H9 (cell line): ENCODE measurements around the gene METTL16. TPM values are rescaled to one million over a fixed set of nuclear protein-coding genes. Genes with fewer than 3 reads are reported as not detected.
A peak's percentile ranks its signal among the peaks of the same experiment; 100 is the strongest.

Experiments
- DNase-seq: peaks from one replicate; pipeline ENCODE4 v3.0.0-alpha.2; 2017
- H2AFZ ChIP-seq: one replicate; pipeline ENCODE4 v1.6.1; 2013; ENCODE audit warnings: mild to moderate bottlenecking, low read length, control low read depth, moderate library complexity
- H2AK5ac ChIP-seq: 2 replicates; pipeline ENCODE4 v1.6.1; 2013; ENCODE audit warnings: low read length, control low read depth, mixed read lengths; ENCODE audit not compliant: insufficient read length
- H2BK120ac ChIP-seq: one replicate; pipeline ENCODE4 v1.6.1; 2013; ENCODE audit warnings: low read depth, mild to moderate bottlenecking, low read length, control low read depth, inconsistent platforms; ENCODE audit not compliant: poor library complexity, severe bottlenecking
- H2BK12ac ChIP-seq: 2 replicates; pipeline ENCODE4 v1.6.1; 2013; ENCODE audit warnings: low read length, control low read depth, mixed read lengths, low read depth; ENCODE audit not compliant: insufficient read length
- H2BK15ac ChIP-seq: 2 replicates; pipeline ENCODE4 v1.6.1; 2013; ENCODE audit warnings: low read depth, low read length, control low read depth
- H2BK20ac ChIP-seq: one replicate; pipeline ENCODE4 v1.6.1; 2013; ENCODE audit warnings: low read depth, mild to moderate bottlenecking, low read length, control low read depth, inconsistent platforms; ENCODE audit not compliant: poor library complexity, severe bottlenecking
- H2BK5ac ChIP-seq: 2 replicates; pipeline ENCODE4 v1.6.1; 2013; ENCODE audit warnings: low read length, control low read depth, mixed read lengths; ENCODE audit not compliant: insufficient read length
- H3K14ac ChIP-seq: 2 replicates; pipeline ENCODE4 v1.6.1; 2013; ENCODE audit warnings: low read length, control low read depth; ENCODE audit not compliant: insufficient read depth
- H3K18ac ChIP-seq: 2 replicates; pipeline ENCODE4 v1.6.1; 2013; ENCODE audit warnings: low read depth, mild to moderate bottlenecking, mixed read lengths, low read length, control low read depth; ENCODE audit not compliant: insufficient read length
- H3K23ac ChIP-seq: 2 replicates; pipeline ENCODE4 v1.6.1; 2013; ENCODE audit warnings: low read length, control low read depth, mixed read lengths, low read depth; ENCODE audit not compliant: insufficient read length
- H3K23me2 ChIP-seq: 2 replicates; pipeline ENCODE4 v1.6.1; 2013; ENCODE audit warnings: low read depth, mild to moderate bottlenecking, mixed read lengths, low read length, control low read depth; ENCODE audit not compliant: insufficient read length, poor library complexity, severe bottlenecking
- H3K27ac ChIP-seq: 2 replicates; pipeline ENCODE4 v1.5.1; 2013; ENCODE audit warnings: low read length, control low read depth, mixed read lengths, low read depth; ENCODE audit not compliant: insufficient read length
- H3K27me3 ChIP-seq: 2 replicates; pipeline ENCODE4 v1.6.1; 2013; ENCODE audit warnings: low read length, control low read depth, inconsistent platforms; ENCODE audit not compliant: insufficient read depth
- H3K4ac ChIP-seq: 2 replicates; pipeline ENCODE4 v1.6.1; 2013; ENCODE audit warnings: low read depth, mild to moderate bottlenecking, control low read depth, inconsistent platforms, low read length, moderate library complexity
- H3K4me1 ChIP-seq: 2 replicates; pipeline ENCODE4 v1.6.1; 2013; ENCODE audit warnings: low read length, control low read depth, inconsistent platforms; ENCODE audit not compliant: insufficient read depth
- H3K4me2 ChIP-seq: 2 replicates; pipeline ENCODE4 v1.6.1; 2013; ENCODE audit warnings: low read length, control low read depth, mixed read lengths; ENCODE audit not compliant: insufficient read length, insufficient read depth
- H3K56ac ChIP-seq: 2 replicates; pipeline ENCODE4 v1.6.1; 2013; ENCODE audit warnings: low read depth, mild to moderate bottlenecking, mixed read lengths, low read length, control low read depth; ENCODE audit not compliant: insufficient read length
- H3K79me1 ChIP-seq: 2 replicates; pipeline ENCODE4 v1.6.1; 2013; ENCODE audit warnings: low read depth, mild to moderate bottlenecking, moderate library complexity, low read length, control low read depth, inconsistent platforms; ENCODE audit not compliant: insufficient read depth, poor library complexity, severe bottlenecking
- H3K79me2 ChIP-seq: 2 replicates; pipeline ENCODE4 v1.6.1; 2013; ENCODE audit warnings: low read length, control low read depth, inconsistent platforms; ENCODE audit not compliant: insufficient read depth
- H3K9ac ChIP-seq: 2 replicates; pipeline ENCODE4 v1.6.1; 2013; ENCODE audit warnings: low read length, control low read depth, mixed read lengths; ENCODE audit not compliant: insufficient read length; ENCODE audit errors: extremely low read depth
- H3K9me3 ChIP-seq: one replicate; pipeline ENCODE4 v1.6.1; 2013; ENCODE audit warnings: low read depth, low read length, inconsistent platforms; ENCODE audit not compliant: control insufficient read depth
- H3T11ph ChIP-seq: one replicate; pipeline ENCODE4 v1.6.1; 2013; ENCODE audit warnings: mild to moderate bottlenecking, low read length, control low read depth, inconsistent platforms
- H4K20me1 ChIP-seq: one replicate; pipeline ENCODE4 v1.6.1; 2013; ENCODE audit not compliant: control insufficient read depth, insufficient read length, insufficient read depth
- H4K5ac ChIP-seq: 2 replicates; pipeline ENCODE4 v1.6.1; 2013; ENCODE audit warnings: low read depth, mild to moderate bottlenecking, mixed read lengths, low read length, control low read depth; ENCODE audit not compliant: insufficient read length
- H4K8ac ChIP-seq: replicated peaks from 2 replicates; pipeline ENCODE4 v1.6.1; 2013; ENCODE audit warnings: low read length, control low read depth, mixed read lengths, low read depth; ENCODE audit not compliant: insufficient read length
- H4K91ac ChIP-seq: 2 replicates; pipeline ENCODE4 v1.6.1; 2013; ENCODE audit warnings: low read depth, mild to moderate bottlenecking, moderate library complexity, mixed read lengths, low read length, control low read depth; ENCODE audit not compliant: insufficient read length
- H3K27ac Mint-ChIP-seq, 3 experiments: 2 replicates in 2 of 3; 3 replicates in 1 of 3; pipeline ENCODE4 v1.8.0; 2020 to 2021; ENCODE audit warnings: mixed read lengths in 3 of 3, mild to moderate bottlenecking in 1 of 3, moderate library complexity in 1 of 3
- H3K27me3 Mint-ChIP-seq: 2 replicates; pipeline ENCODE4 v1.8.0; 2021; ENCODE audit warnings: low read depth, mild to moderate bottlenecking, moderate library complexity, mixed read lengths
- H3K36me3 Mint-ChIP-seq, 3 experiments: 2 replicates in 2 of 3; 3 replicates in 1 of 3; pipeline ENCODE4 v1.8.0; 2020 to 2021; ENCODE audit warnings: low read depth in 3 of 3, mixed read lengths in 3 of 3; ENCODE audit not compliant: insufficient read depth in 1 of 3
- H3K4me1 Mint-ChIP-seq, 2 experiments: 2 replicates each; pipeline ENCODE4 v1.8.0; 2020; ENCODE audit warnings: mixed read lengths in 2 of 2
- H3K4me3 Mint-ChIP-seq, 2 experiments: 2 replicates in 1 of 2; 3 replicates in 1 of 2; pipeline ENCODE4 v1.8.0; 2020 to 2021; ENCODE audit warnings: mild to moderate bottlenecking in 2 of 2, mixed read lengths in 2 of 2, moderate library complexity in 1 of 2
- H3K9me3 Mint-ChIP-seq, 2 experiments: 2 replicates in 1 of 2; 3 replicates in 1 of 2; pipeline ENCODE4 v1.8.0; 2020; ENCODE audit warnings: mild to moderate bottlenecking in 2 of 2, mixed read lengths in 2 of 2, moderate library complexity in 1 of 2
- CTCF ChIP-seq: fragments of 200-600 bp; sonication (generic); conservative IDR thresholded peaks from 3 replicates; pipeline ENCODE4 v1.8.0; 2021; ENCODE audit warnings: antibody characterized with exemption, mild to moderate bottlenecking
- WGBS: extraction: QIAGEN DNeasy Blood & Tissue Kit; methylation state at CpG from one replicate; pipeline ENCODE4 v1.1.7; 2013; ENCODE audit warnings: missing lambda C conversion rate, low lambda C conversion rate, mixed read lengths; ENCODE audit not compliant: insufficient read length; ENCODE audit errors: extremely low coverage; 5-methylcytosine and 5-hydroxymethylcytosine counted together
- total RNA-seq: library from RNA; stranded (reverse); gene quantifications from 2 replicates; pipeline ENCODE4 v1.2.1, GENCODE V29; 2021

METTL16 gene
- total RNA-seq, 1 experiment from 2014 or later, result 55.4 TPM

DNA sequence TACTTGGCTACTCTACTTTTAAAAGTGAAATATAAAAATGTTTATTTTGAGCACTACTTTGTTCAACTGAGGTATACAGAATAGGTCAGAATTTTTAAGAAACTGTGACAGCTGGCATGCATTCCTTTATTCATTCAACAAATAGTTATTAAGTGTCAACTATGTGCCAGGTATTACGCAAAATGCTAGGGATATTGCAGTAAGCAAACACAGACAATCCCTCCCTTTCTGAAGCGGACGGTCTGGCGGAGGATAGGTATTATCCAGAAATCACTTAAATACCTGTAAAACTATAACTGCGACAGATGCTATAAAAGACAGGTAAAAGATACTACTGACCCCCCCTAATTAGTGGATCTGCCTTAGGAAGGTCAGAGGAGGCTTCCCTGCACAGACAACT lies 26.1 kb downstream of the METTL16 start:
- H3K4me1 ChIP-seq, result no peaks in the 10 kb centered on the region; the same call in 1 of the 2 replicates
- no peak overlapping the region for H3T11ph ChIP-seq
- Mint-ChIP-seq H3K4me3 (no peak overlapping the region), H3K9me3 (no peaks in the 10 kb centered on the region), H3K27me3 (no peaks in the 10 kb centered on the region), H3K27ac (peak overlapping the region in 1 of 3 experiments; percentile 34; a peak in 1 of 7 replicates), H3K36me3 (peaks cover 0 to 2% (median 0%) of the 10 kb centered on the region in 3 experiments; a peak in 2 of 7 replicates), H3K4me1 (peaks cover 48 to 60% of the 10 kb centered on the region in 2 experiments)
- H4K91ac ChIP-seq, result no peak overlapping the region
- H3K79me1 ChIP-seq, result peaks cover 5% of the 10 kb centered on the region
- no peak overlapping the region for H3K4ac ChIP-seq
- no peak for TF ChIP-seq CTCF
- H2BK5ac ChIP-seq, result no peak overlapping the region
- no peak overlapping the region for H2BK20ac ChIP-seq
- no peak for DNase-seq
- H3K27me3 ChIP-seq, result no peaks in the 10 kb centered on the region
- no peak overlapping the region for H3K23ac ChIP-seq
- H2AK5ac ChIP-seq, result no peak overlapping the region
- H3K79me2 ChIP-seq, result peaks cover 3% of the 10 kb centered on the region; the same call in 1 of the 2 replicates
- H4K8ac ChIP-seq, result no peak overlapping the region
- no peak overlapping the region for H3K9ac ChIP-seq
- H2BK12ac ChIP-seq, result no peak overlapping the region
- no peak overlapping the region for H3K27ac ChIP-seq
- no peak overlapping the region for H3K4me2 ChIP-seq
- no CpG with 5 or more reads among the region's 5 CpGs for WGBS
- H2BK120ac ChIP-seq, result no peak overlapping the region
- no peak overlapping the region for H3K18ac ChIP-seq
- no peak overlapping the region for H4K5ac ChIP-seq
- H3K23me2 ChIP-seq, result no peaks in the 10 kb centered on the region
- no peak overlapping the region for H3K56ac ChIP-seq
- H4K20me1 ChIP-seq, result no peaks in the 10 kb centered on the region
- no peak overlapping the region for H2BK15ac ChIP-seq
- no peak overlapping the region for H3K14ac ChIP-seq
- no peak overlapping the region for H2AFZ ChIP-seq
- no peaks in the 10 kb centered on the region for H3K9me3 ChIP-seq
